CD4-positive, alpha-beta T cell treated with Interleukin-17A for 4 hours (primary cell): ENCODE data around the gene ZNF70.
A peak's percentile ranks its signal among the peaks of the same experiment; 100 is the strongest.
"Not testable (repeated sequence)": the region's sequence is repeated elsewhere in the genome, so short reads cannot be mapped to it uniquely, and the experiment has no call there.

Source experiments
- DNase-seq: peaks from one replicate; pipeline ENCODE4 v3.0.0-alpha.2; 2020; ENCODE audit warnings: mixed read lengths

The ZNF70 gene

DNA sequence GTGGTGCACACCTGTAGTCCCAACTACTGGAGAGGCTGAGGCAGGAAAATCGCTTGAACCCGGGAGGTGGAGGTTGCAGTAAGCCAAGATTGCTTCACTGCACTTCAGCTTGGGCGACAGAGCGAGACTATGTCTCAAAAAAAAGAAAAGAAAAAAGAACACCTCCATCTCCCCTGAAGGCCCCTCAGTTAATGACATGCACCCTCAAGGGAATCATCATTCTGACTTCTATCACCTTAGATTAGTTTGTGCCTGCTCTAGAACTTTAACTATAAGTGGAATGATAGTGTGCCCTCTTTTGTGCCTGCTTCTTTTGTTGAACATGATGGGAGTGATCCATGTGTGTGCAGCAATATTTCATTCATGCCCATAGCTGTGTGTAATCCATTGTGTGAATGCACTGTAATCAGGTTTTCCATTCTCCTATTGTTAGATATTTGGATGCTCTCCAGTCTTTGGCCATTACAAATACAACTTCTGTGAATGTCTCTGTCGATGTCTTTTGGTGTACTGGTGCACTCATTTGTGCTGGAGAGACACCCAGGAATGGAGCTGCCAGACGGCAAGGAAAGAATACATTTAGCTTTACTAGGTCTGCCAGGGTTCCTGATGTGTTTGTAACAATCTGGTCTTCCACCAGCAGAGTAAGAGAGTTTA, 4.2 kb upstream of the ZNF70 start:
- DNase-seq, result no peak

DNA sequence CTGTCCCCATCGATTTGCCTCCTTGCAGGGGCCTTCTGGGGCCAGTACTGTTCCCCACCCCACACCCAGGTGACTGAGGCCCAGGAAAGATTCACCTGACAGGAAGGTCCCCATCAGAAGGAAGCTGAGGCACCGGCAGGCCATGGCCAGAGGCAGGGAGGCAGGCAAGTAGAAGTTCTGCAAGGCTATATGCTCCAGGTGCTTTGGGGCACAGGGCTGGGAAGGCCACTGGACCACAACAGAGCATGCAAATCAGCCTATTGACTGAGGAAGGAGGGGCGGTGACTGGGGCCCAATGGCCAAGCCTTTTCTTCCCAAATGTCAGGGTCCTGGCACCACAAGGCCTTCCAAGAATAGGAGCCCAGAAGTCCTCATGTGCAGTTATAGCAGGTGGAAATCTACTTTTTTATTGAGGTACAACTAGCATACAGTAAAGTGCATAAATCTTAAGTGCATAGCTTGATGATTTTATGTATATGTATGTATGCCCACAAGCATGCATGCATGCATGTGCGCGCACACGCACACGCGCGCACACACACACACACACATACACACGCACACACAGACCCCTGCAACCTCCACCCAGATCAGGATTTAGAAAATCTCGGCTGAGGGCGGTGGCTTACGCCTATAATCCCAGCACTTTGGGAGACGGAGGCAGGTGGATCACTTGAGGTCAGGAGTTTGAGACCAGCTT, 3.5 kb upstream of the ZNF70 start, which contains the start of gene VPREB3:
Gene VPREB3, minus strand, starts transcription at position 206 of the 700 bp plus-strand sequence. Its CDS starts 62 bp downstream, at position 144.
- no peak for DNase-seq

DNA sequence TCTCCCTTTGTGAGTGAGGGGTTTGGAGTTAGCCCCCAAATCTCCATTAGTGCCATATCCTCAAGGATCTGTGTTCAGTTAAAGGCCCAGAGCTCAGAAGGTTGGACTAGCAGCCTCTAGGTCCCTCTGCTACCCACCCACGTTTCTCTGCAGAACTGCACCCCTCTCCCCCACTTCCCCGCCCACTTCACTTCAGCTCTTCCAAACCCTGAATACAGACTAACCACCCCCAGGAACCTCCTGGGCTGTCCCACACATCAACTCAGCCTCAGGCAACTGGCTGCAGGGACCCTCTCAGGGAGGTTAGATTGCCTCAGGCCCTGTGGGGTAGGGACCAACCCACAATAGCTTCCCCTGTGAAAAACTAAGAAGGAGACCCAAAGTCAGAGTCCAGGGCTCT, 2.5 kb upstream of the ZNF70 start:
- no peak for DNase-seq

DNA sequence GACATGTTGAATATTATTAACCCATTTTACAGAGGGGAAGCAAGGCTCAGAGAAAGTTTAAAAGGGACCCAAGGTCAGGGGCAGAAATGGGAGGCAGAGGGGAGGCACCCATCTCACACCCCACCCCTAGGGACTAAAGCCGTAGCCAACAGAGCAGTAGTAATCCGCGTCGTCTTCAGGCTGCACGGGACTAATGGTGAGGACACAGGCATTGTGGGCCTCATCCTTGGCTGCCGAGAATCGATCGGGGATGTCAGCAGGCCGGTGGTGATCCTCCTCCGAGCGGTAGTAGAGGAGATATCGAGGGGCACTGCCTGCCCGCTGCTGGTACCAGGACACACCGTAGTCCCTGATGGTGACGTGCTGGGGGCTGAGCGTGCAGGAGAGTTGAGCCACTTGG, 1.8 kb upstream of the ZNF70 start:
- no peak for DNase-seq

DNA sequence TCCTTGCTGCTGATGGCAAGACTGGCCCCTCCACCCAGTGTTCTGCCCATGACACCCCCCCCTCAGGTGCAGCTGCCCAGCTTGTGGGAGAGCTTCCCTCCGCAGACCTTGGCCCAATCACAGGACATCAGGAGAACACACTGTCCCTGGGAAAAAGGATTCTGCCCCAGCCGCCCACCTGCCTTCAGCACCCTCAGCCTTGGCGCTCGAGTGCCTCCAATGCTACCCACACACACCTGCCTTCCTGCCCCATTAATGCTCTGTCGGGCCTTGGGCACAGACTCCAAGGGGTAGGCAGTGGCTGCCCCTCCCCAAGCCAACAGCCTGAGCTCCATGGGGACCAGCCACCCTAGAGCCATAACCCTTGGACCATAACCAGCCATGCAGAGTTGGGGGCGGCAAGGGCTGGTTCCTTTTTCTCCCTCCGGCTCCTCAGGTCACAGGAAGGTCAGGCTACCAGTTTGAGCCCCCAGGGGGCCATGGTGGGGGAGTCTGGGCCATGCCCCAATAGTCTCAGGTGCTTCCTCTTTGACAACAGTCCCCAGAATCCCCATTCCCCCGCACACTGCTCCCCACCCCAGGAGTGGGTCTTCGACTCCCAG, 1.3 kb upstream of the ZNF70 start:
- no peak for DNase-seq

DNA sequence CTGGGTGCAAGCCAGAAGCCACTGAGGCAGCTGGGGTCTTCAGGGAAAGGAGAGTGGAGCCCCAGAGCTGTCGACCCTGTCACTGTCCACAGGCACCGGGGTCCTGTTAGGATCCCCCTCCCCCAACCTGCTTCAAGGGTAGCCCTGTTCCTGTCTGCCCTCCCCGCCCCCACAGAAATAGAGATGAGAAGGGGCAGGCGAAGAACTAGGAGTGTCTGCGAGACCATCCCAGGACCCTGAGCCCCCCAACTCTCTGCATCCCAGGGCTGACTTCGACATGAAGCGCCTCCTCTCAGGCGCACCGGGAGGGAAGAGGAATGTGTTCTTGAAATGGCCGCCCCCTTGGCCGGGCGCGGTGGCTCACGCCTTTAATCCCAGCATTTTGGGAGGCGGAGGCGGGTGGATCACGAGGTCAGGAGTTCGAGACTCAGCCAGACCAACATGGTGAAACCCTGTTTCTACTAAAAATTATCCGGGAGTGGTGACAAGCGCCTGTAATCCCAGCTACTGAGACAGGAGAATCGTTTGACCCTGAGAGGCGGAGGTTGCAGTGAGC, 607 bp upstream of the ZNF70 start:
- DNase-seq, result no peak

DNA sequence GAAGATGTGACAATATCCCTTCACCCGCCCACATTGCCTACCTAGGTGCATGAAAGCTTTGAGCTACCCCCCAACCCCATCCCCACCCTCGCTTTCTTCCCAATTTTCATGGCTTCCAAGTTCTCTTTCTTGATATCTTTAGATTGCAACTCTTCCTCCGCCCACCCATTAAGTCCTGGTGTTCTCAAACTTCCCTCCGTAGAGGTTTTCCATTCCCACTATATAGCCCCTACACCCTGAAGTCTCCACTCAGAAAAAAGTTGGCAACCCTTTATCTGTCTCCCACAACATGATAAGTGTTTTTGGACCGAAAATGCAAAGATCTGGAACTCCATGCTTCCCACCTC, 572 bp downstream of the ZNF70 start:
- DNase-seq, result no peak

DNA sequence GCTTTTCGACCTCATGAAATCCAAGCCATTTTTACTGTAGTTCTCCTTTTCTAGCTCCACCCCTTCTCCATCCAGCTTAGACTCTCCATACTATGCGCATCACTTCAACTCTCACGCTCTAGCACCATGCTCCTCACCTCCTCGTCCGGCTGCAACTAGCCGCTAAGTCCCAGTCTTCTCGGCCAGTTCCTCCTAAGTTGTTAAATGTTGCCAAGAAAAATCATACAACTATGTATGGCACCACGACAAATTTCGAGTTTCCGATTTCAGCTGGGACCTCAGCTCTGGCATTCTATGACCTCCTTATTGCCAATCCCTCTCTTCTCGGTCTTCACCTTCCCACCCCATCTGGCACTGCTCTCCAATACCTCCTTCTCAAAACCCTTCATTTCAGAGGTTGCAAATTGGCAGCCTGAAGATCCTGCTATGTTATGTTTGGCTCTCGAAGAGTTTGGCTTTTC, 1.0 kb downstream of the ZNF70 start:
- no peak for DNase-seq

DNA sequence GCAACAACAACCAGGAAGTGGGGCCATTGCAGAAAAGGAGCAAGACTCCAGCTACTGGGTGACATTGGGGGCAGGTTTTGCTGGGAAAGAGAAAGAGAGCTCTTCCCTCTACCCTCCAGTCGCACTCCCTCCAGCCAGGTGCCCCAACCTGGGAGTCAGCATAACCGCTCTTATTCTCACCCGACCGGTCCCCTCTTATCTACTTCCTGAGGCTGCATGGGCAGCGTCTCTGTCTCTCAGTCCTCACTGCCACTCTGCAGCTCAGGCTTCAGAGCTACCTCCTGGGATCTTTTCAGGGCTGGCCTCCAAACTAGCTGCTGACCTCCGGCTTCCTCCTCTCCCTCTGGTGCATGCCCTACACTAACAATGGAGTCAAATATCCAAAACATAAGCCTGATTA, 5.1 kb downstream of the ZNF70 start:
- DNase-seq, result no peak

DNA sequence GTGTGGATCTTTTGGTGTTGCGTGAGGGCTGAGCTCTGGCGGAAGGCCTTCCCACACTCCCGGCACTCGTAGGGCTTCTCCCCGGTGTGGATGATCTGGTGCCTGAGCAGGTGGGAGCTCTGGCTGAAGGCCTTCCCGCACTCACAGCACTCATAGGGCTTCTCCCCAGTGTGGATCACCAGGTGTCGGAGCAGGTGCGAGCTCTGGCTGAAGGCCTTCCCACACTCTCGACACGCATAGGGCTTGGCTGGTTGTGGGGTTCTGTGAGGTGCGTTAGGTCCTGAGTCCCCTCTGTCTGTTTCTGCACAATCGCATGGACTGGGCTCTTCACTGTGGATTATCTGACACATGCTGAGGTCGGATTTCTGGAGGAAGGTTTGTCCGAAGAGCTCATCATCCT, 6.4 kb downstream of the ZNF70 start:
- DNase-seq, result no peak

DNA sequence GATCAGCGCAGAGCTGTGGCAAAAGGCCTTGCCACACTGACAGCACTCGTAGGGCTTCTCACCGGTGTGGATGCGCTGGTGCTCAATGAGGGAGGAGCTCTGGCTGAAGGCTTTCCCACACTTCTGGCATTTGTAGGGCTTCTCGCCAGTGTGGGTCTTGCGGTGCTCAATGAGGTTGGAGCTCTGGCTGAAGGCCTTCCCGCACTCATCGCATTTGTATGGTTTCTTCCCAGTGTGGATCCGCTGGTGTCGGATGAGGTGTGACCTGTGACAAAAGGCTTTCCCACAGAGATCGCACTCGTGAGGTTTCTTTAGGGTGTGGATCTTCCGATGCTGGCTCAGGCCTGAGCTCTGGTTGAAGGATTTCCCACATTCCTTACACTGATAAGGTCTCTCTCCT, 6.9 kb downstream of the ZNF70 start:
- DNase-seq, result no peak

DNA sequence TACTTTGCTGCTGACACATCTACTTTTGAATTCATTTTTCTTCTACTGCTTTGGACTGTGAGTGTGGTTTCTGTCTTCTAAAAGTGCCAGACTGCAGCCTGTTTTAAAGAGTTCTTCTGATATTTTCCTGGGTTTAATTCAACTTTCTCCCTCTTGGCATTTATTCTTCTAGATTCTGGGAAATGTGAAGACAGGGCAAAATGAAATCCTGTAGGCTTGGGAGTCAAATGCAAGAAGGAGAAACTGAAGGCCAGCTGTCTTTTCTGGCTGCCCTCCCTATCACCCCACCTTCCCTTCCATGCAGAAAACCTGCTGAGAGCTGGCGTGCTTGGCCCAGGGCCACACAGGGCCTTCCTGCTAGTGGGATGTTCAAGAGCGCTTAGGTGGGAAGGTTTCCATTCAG, 7.6 kb downstream of the ZNF70 start:
- DNase-seq, result no peak

DNA sequence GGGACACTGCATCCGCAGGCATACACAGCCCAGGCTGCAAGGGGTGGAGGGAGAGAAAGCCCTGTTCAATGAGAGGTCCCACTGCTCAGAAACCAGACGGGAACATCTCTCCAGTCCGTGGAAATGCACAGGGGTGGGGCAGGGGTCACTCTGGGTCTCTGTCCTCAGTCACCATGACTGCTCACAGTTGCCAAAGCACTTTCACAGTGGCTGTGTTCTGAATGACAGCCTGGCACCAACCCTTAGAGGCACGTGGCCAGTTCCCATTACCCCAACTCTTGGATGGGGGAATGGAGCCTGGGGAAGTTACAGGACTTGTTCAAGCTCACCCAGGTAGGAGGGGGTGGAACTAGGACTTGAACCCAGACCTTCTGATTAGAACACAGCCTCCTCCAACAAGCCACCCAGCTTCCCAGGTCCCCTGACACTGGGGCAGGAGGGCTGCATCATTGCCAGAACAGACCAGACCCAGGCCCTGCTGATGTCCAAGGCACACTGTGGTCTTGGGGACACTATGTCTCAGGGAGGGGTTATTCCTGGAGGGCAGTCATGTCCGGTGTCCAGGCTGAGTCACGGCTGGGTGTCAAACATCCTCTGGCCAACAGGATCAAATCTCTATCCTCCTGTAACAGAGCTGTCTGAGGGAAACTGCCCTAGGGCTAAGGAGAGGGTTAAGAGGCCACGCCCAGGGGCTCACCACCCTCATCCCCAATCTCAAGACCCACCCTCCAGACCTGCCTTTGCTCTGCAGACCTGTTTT, 8.2 kb downstream of the ZNF70 start:
- DNase-seq, result no peak

DNA sequence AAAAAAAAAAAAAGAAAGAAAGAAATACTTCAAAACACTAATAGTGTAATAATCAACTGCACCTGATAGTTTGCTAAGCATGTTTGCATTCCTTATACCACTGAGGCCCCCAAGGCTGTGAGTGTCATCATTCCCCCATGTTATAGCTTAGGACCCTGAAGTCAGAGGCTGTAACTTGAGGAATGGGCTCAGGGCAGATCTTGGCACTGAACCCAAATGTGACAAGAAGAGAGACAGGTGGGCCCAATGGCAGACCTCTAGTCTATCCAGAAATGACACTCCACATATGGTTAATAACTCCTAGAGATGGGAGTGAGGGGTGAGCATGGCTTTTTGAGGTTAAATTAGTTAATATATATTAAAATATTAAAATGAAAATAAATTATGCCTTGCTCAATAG, 13.2 kb downstream of the ZNF70 start:
- DNase-seq, result no peak

DNA sequence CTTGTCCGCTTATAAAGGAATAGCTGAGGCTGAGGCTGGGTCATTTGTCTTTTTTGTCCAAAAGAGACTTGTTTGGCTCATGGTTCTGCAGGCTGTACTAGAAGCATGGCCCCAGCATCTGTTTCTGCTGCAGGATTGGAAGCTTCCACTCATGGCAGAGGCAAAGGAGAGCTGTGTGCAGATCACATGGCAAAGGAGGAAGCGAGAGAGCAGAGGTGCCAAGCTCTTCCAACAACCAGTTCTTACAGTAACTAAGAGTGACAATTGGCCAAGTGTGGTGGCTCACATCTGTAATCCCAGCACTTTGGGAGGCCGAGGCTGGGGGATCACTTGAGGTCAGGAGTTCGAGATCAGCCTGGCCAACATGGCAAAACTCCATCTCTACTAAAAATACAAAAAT, 22.8 kb downstream of the ZNF70 start:
- not testable (repeated sequence) for DNase-seq

DNA sequence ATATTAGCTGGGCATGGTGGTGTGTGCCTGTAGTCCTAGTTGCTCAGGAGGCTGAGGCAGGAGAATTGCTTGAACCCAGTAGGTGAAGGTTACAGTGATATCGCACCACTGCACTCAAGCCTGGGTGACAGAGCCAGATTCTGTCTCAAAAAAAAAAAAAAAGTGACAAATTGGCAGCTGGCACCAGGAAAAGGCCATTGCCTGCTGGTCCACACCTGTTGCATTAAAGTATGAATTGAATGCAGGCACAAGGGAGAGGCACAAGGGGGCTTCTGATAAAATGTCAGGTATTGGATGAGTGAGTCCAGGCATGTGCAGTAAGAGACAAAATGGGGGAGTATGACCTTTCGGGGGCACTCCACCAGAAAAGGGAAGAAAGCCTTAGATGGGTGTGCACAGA, 28.2 kb downstream of the ZNF70 start:
- no peak for DNase-seq

DNA sequence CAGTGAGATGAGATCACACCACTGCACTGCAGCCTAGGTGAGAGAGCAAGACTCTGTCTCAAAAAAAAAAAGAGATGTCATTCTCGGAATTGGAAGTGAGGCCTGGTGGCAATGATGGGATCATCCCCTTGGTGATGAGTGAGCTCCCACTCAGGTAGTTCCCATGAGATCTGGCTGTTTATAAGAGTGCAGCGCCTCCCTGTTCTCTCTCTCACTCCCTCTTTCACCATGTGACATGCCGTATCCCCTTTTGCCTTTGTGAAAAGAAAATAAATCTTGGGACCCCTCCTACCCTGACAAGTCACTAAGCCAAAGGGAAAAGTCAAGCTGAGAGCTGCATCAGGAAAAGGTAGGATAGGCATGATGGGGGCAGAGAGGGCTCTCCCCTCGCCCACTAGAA, 28.8 kb downstream of the ZNF70 start:
- DNase-seq, result no peak

DNA sequence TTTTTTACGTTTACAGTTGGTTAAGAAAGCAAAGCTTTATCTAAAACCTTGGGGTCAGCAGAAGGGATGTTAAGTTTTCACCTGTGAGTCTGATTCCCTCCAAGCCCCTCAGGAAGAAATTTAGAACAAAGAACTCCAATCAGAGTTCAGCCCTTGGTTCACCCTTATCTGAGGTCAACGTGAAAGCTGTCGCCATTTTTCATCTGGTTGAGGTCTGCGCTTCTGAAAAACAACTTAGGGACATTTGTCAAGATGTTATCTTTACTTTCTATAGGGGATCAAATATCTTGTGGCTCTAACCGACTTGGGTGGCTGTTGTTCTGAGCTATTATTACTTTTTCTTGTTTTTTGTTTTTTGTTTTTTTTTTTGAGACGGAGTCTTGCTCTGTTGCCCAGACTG, 30.1 kb downstream of the ZNF70 start:
- DNase-seq, result no peak

DNA sequence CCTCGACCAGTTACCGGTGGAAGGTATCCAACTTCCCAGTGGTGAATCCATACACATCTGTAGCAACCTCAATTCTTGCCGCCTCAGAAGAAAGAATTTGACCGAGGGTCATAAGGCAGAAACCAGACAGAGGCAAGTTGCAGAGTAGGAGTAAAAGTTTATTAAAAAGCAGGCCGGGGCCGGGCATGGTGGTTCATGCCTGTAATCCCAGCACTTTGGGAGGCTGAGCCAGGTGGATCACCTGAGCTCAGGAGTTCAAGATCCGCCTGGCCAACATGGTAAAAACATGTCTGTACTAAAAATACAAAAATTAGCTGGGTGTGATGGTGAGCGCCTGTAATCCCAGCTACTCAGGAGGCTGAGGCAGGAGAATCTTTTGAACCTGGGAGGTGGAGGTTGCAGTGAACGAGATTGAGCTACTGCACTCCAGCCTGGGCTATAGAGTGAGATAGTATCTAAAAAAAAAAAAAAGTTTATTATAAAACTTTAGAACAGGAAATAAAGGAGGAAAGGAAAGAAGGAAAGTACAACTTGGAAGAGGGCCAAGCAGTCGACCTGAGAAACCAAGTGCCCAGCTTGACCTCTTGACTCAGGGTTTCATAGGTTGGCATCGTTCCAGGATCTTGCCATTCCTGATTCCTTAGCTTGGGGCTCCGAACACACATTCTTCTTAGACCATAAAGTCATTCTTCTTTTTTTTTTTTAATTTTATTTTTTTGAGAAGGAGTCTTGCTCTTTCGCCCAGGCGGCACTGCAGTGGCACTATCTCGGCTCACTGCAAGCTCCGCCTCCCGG, 32.3 kb downstream of the ZNF70 start:
- DNase-seq, result no peak

DNA sequence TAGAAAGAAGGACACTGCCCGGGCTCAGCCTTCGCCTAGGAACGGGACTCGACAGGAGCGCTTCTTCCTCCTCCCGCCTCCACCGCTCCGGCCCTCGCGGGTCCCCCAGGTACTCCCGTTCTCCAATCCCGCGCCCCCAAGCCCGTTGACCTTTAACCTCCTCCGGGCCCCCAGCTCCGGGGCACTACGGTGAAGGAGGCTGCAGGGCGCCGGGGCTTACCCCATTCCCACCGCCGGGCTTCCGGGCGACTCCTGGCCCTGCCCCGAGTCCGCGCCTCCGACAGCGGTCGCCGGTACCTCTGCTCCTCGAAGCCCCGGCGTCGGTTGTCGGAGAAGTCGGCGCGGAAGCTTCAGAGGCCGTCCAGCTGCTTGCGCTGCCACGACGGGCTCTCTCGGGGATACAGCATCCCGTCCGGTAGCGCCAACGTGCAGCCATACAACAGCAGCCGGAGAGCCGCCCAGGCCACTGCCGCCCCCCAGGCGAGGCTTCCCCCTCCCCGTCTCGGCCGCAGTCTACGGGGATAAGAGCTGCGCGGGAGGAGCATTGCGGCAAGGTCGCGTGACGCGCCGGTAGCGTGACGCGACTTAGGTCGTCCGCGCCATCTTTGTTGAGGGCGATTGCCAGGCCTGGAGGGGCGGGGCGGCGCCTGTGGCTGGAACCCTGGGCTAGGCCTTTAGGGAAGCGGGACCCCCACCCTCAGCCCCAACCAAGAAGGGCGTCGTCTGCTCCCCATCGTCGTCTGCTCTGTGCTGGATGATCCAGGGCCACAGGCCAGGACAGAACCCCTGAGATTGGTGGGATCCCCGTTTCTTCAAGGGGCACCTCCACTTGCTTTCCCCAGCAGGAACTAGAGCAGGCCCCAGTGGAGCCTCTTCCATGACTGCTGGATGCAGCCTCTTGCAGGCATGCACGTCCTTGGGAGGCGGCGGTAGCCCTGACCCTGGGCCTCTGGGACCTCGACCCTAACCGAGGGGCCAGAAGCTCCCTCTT, 33.8 kb downstream of the ZNF70 start:
- DNase-seq, result peak; percentile 88

DNA sequence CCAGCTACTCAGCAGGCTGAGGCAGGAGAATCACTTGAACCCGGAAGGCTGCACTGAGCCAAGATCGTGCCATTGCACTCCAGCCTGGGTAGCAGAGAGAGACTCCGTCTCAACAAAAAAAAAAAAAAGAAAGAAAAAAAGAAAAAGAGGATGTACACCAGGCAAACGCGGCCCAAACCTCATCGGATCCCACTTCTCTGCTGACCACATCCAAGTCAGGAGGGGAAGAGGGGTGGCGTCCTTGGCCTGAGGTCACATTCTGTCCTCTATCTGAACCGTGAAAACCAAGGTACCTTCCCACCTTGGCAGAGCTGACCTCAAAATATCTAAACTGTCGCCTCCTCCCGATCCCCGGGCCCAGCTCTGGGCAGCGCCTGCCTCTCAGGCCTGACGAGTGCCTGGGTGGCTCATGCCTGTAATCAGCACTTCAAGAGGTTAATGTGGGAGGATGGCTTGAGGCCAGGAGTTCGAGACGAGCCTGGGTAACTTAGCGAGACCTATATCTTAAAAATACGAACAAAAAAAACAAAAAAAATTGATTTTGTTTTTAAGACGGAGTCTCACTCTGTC, 35.0 kb downstream of the ZNF70 start:
- no peak for DNase-seq
